HEK293 (cell line): ENCODE measurements around the gene TUBG1.
A peak's percentile ranks its signal among the peaks of the same experiment; 100 is the strongest.

Experiments
- CTCF ChIA-PET: fragments of 350-600 bp; formaldehyde crosslinking; extraction: SDS; loops from one replicate; lab custom pipeline; 2021; ENCODE audit warnings: antibody characterized with exemption; lab: Yijun Ruan, JAX
- POLR2A ChIA-PET: fragments of 300-600 bp; formaldehyde crosslinking; extraction: SDS; loops from one replicate; lab custom pipeline; 2020; ENCODE audit warnings: antibody characterized with exemption, inconsistent platforms; lab: Yijun Ruan, JAX
- H3K27ac ChIP-seq: fragments of 200-500 bp; sonication (Bioruptor generic); 2 replicates; pipeline ENCODE4 v1.5.1; 2014; ENCODE audit warnings: low read depth, low read length, control low read depth, inconsistent platforms; ENCODE audit errors: extremely low read depth
- H3K36me3 ChIP-seq, 2 experiments: fragments of 200-500 bp in 1 of 2; sonication (Bioruptor generic) in 1 of 2; 1 replicate in 1 of 2; 2 replicates in 1 of 2; pipeline ENCODE4 v1.5.1; 2014 to 2017; ENCODE audit warnings: inconsistent platforms in 2 of 2, low read length in 2 of 2; ENCODE audit not compliant: control insufficient read depth in 2 of 2, insufficient read depth in 1 of 2
- H3K4me1 ChIP-seq: fragments of 200-500 bp; sonication (Bioruptor generic); 2 replicates; pipeline ENCODE4 v1.5.1; 2014; ENCODE audit warnings: mild to moderate bottlenecking, low read length, inconsistent platforms; ENCODE audit not compliant: control insufficient read depth, insufficient read depth
- H3K4me3 ChIP-seq: 2 replicates; pipeline ENCODE4 v1.5.1; 2011; ENCODE audit warnings: low read depth, mild to moderate bottlenecking, control low read depth, low read length, moderate library complexity
- H3K9me3 ChIP-seq: fragments of 200-500 bp; sonication (Bioruptor generic); 2 replicates; pipeline ENCODE4 v1.5.1; 2014; ENCODE audit warnings: low read depth, low read length, inconsistent platforms; ENCODE audit not compliant: control insufficient read depth, insufficient read depth
- BCL11A ChIP-seq: fragments of 450-650 bp; formaldehyde crosslinking; IDR thresholded peaks from 2 replicates; pipeline ENCODE4 v1.5.1; 2016; ENCODE audit warnings: low read depth, missing biosample characterization, missing genetic modification characterization
- GLI2 ChIP-seq: fragments of 450-650 bp; formaldehyde crosslinking; IDR thresholded peaks from 2 replicates; pipeline ENCODE4; 2017; ENCODE audit warnings: missing biosample characterization, missing genetic modification characterization, low read depth, borderline replicate concordance
- GLIS1 ChIP-seq: fragments of 450-650 bp; formaldehyde crosslinking; IDR thresholded peaks from 2 replicates; pipeline ENCODE4 v1.5.1; 2016; ENCODE audit warnings: missing biosample characterization, missing genetic modification characterization
- KLF16 ChIP-seq: fragments of 450-650 bp; formaldehyde crosslinking; IDR thresholded peaks from 2 replicates; pipeline ENCODE4 v1.5.1; 2017; ENCODE audit warnings: missing biosample characterization, missing genetic modification characterization
- KLF8 ChIP-seq: fragments of 450-650 bp; formaldehyde crosslinking; IDR thresholded peaks from 2 replicates; pipeline ENCODE4 v1.5.1; 2016; ENCODE audit warnings: missing biosample characterization, missing genetic modification characterization
- KLF9 ChIP-seq: fragments of 450-650 bp; formaldehyde crosslinking; IDR thresholded peaks from 2 replicates; pipeline ENCODE4 v1.5.1; 2016; ENCODE audit warnings: missing biosample characterization, missing genetic modification characterization, low read depth
- MEIS1 ChIP-seq: sonication (generic); formaldehyde crosslinking; IDR thresholded peaks from 2 replicates; pipeline ENCODE4 v1.8.1; 2022; ENCODE audit warnings: missing genetic modification reagents, mild to moderate bottlenecking, borderline replicate concordance
- RBAK ChIP-seq: fragments of 450-650 bp; formaldehyde crosslinking; IDR thresholded peaks from 2 replicates; pipeline ENCODE4 v1.5.1; 2016; ENCODE audit warnings: missing biosample characterization, missing genetic modification characterization
- SALL2 ChIP-seq: fragments of 450-650 bp; formaldehyde crosslinking; IDR thresholded peaks from 2 replicates; pipeline ENCODE4 v1.5.0; 2017; ENCODE audit warnings: missing biosample characterization, mild to moderate bottlenecking, missing genetic modification characterization, borderline replicate concordance
- SP2 ChIP-seq: fragments of 450-650 bp; formaldehyde crosslinking; IDR thresholded peaks from 2 replicates; pipeline ENCODE4 v1.5.1; 2016; ENCODE audit warnings: missing biosample characterization, missing genetic modification characterization
- ZBTB21 ChIP-seq: fragments of 450-650 bp; formaldehyde crosslinking; IDR thresholded peaks from 2 replicates; pipeline ENCODE4 v1.5.1; 2017; ENCODE audit warnings: missing biosample characterization, missing genetic modification characterization
- ZBTB7A ChIP-seq: fragments of 450-650 bp; formaldehyde crosslinking; IDR thresholded peaks from 2 replicates; pipeline ENCODE4 v1.5.1; 2016; ENCODE audit warnings: low read depth, missing biosample characterization, missing genetic modification characterization
- ZNF175 ChIP-seq: fragments of 450-650 bp; formaldehyde crosslinking; IDR thresholded peaks from 2 replicates; pipeline ENCODE4 v1.5.1; 2016; ENCODE audit warnings: missing biosample characterization, missing genetic modification characterization
- ZNF311 ChIP-seq: fragments of 450-650 bp; formaldehyde crosslinking; IDR thresholded peaks from 2 replicates; pipeline ENCODE4 v1.5.1; 2017; ENCODE audit warnings: missing biosample characterization, missing genetic modification characterization, borderline replicate concordance
- ZNF335 ChIP-seq: fragments of 450-650 bp; formaldehyde crosslinking; conservative IDR thresholded peaks from 2 replicates; pipeline ENCODE4 v1.5.1; 2016; ENCODE audit warnings: missing biosample characterization, missing genetic modification characterization
- ZNF341 ChIP-seq: fragments of 450-650 bp; formaldehyde crosslinking; IDR thresholded peaks from 2 replicates; pipeline ENCODE4; 2016; ENCODE audit warnings: low read depth, missing biosample characterization, missing genetic modification characterization
- ZNF48 ChIP-seq: fragments of 450-650 bp; formaldehyde crosslinking; IDR thresholded peaks from 2 replicates; pipeline ENCODE4 v1.5.1; 2016; ENCODE audit warnings: missing biosample characterization, missing genetic modification characterization
- ZNF530 ChIP-seq: fragments of 450-650 bp; formaldehyde crosslinking; IDR thresholded peaks from 2 replicates; pipeline ENCODE4 v1.5.1; 2016; ENCODE audit warnings: low read depth, missing biosample characterization, missing genetic modification characterization
- ZNF561 ChIP-seq: fragments of 450-650 bp; IDR thresholded peaks from 2 replicates; pipeline ENCODE4 v1.5.1; 2018; ENCODE audit warnings: missing biosample characterization, missing genetic modification characterization, borderline replicate concordance
- ZNF600 ChIP-seq: fragments of 450-650 bp; formaldehyde crosslinking; IDR thresholded peaks from 2 replicates; pipeline ENCODE4 v1.5.1; 2016; ENCODE audit warnings: missing biosample characterization, missing genetic modification characterization
- ZNF660 ChIP-seq: fragments of 450-650 bp; IDR thresholded peaks from 2 replicates; pipeline ENCODE4 v1.5.1; 2018; ENCODE audit warnings: missing biosample characterization, mild to moderate bottlenecking, missing genetic modification characterization
- ZNF701 ChIP-seq: fragments of 450-650 bp; formaldehyde crosslinking; IDR thresholded peaks from 2 replicates; pipeline ENCODE4 v1.5.1; 2016; ENCODE audit warnings: missing biosample characterization, missing genetic modification characterization
- ZNF747 ChIP-seq: fragments of 450-650 bp; formaldehyde crosslinking; IDR thresholded peaks from 2 replicates; pipeline ENCODE4 v1.5.1; 2016; ENCODE audit warnings: missing biosample characterization, missing genetic modification characterization
- ZNF76 ChIP-seq: fragments of 450-650 bp; formaldehyde crosslinking; IDR thresholded peaks from 2 replicates; pipeline ENCODE4; 2016; ENCODE audit warnings: low read depth, missing biosample characterization, missing genetic modification characterization, borderline replicate concordance
- TF ChIP-seq, protein P1 (sequence below): fragments of 450-650 bp; formaldehyde crosslinking; IDR thresholded peaks from 2 replicates; pipeline ENCODE4 v1.5.1; 2016; ENCODE audit warnings: missing biosample characterization, missing genetic modification characterization
- TF ChIP-seq, protein P2 (sequence below): fragments of 450-650 bp; formaldehyde crosslinking; IDR thresholded peaks from 2 replicates; pipeline ENCODE4 v1.5.1; 2016; ENCODE audit warnings: missing biosample characterization, missing genetic modification characterization
- TF ChIP-seq, protein P3 (sequence below): fragments of 450-650 bp; formaldehyde crosslinking; optimal IDR thresholded peaks from 2 replicates; pipeline ENCODE3; 2016; ENCODE audit warnings: missing biosample characterization, mild to moderate bottlenecking, missing genetic modification characterization
- TF ChIP-seq, protein P4 (sequence below): fragments of 450-650 bp; formaldehyde crosslinking; IDR thresholded peaks from 2 replicates; pipeline ENCODE4 v1.5.1; 2016; ENCODE audit warnings: missing biosample characterization, missing genetic modification characterization
- TF ChIP-seq, protein P5 (sequence below): fragments of 450-650 bp; formaldehyde crosslinking; IDR thresholded peaks from 2 replicates; pipeline ENCODE4 v1.5.1; 2017; ENCODE audit warnings: missing biosample characterization, missing genetic modification characterization

Gene TUBG1

DNA sequence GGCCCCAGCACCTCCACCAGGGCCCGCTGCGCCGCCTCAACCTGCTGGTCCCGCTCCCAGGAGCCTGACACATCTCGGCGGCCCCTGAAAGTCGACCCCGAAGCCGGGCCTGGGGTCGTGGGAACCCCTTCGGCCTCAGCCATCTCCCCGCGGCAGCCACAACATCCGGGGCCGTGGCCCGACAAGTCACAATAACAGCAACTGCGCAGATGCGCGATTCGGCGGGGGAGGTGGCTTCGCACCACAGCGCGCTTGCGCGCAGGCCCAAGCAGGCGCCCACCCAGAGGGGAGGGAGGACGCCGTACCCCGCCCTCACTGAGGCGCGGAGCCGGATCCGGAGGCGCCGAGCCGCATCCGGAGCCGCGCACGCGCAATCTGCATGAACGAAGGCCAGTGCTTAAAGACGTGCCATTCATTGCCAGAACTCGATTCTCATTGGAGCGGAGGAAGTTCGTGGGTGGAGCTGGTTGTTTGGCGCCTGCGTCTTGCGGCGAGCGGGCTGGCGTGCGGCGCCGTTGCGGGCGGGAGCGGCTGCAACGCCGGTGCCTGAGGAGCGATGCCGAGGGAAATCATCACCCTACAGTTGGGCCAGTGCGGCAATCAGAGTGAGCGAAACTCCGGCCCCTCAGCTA, at the start of gene TUBG1, which contains the start of gene RETREG3:
Gene TUBG1, plus strand, starts transcription at position 502 of the 632 bp plus-strand sequence. Its CDS starts 55 bp downstream, at position 557.
Gene RETREG3, minus strand, starts transcription at position 193 of the 632 bp plus-strand sequence. Its CDS starts 50 bp downstream, at position 143.
- ChIA-PET CTCF (interaction anchor here (0.6 to 2.5 kb wide), 5 partner anchors 13 to 226 kb away, joined by 3 to 12 read pairs (median 3); partner anchors contain the start of gene PSMC3IP), POLR2A (interaction anchor here (0.5 to 3.0 kb wide), 40 partner anchors 9 to 389 kb away, joined by 3 to 56 read pairs (median 5); partner anchors contain the start of genes BECN1, CCR10, NAGLU and PLEKHH3)
- peak within 1 kb of the TSS; percentile 78 for H3K27ac ChIP-seq
- TF ChIP-seq KLF16 (tag by site-specific recombination) (0 out of 2 replicates have a peak, but pooled peaks have one; percentile 25), RBAK (no peak), ZNF335 (tag by site-specific recombination) (peak; percentile 65), GLIS1 (tag by site-specific recombination) (peak; percentile 47), ZNF311 (tag by site-specific recombination) (no peak), ZNF48 (tag by site-specific recombination) (no peak), ZNF747 (no peak), KLF9 (tag by site-specific recombination) (peak; percentile 62), SP2 (tag by site-specific recombination) (peak; percentile 99), ZNF175 (tag by site-specific recombination) (no peak), ZNF341 (tag by site-specific recombination) (peak; percentile 68), ZNF561 (tag by site-specific recombination) (peak; percentile 92), GLI2 (tag by site-specific recombination) (no peak), ZNF701 (tag by site-specific recombination) (no peak), ZNF76 (tag by site-specific recombination) (0 out of 2 replicates have a peak, but pooled peaks have one; percentile 35), ZBTB21 (tag by site-specific recombination) (no peak), ZNF600 (tag by site-specific recombination) (peak; percentile 17), MEIS1 (CRISPR knock-in tag) (no peak), ZNF530 (no peak), BCL11A (tag by site-specific recombination) (no peak), SALL2 (tag by site-specific recombination) (no peak), ZBTB7A (tag by site-specific recombination) (peak; percentile 83), KLF8 (tag by site-specific recombination) (peak; percentile 32; the same call in 1 of the 2 replicates), ZNF660 (tag by site-specific recombination) (no peak)
- TF ChIP-seq, protein P1, sequence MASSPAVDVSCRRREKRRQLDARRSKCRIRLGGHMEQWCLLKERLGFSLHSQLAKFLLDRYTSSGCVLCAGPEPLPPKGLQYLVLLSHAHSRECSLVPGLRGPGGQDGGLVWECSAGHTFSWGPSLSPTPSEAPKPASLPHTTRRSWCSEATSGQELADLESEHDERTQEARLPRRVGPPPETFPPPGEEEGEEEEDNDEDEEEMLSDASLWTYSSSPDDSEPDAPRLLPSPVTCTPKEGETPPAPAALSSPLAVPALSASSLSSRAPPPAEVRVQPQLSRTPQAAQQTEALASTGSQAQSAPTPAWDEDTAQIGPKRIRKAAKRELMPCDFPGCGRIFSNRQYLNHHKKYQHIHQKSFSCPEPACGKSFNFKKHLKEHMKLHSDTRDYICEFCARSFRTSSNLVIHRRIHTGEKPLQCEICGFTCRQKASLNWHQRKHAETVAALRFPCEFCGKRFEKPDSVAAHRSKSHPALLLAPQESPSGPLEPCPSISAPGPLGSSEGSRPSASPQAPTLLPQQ = no peak
- TF ChIP-seq, protein P2, sequence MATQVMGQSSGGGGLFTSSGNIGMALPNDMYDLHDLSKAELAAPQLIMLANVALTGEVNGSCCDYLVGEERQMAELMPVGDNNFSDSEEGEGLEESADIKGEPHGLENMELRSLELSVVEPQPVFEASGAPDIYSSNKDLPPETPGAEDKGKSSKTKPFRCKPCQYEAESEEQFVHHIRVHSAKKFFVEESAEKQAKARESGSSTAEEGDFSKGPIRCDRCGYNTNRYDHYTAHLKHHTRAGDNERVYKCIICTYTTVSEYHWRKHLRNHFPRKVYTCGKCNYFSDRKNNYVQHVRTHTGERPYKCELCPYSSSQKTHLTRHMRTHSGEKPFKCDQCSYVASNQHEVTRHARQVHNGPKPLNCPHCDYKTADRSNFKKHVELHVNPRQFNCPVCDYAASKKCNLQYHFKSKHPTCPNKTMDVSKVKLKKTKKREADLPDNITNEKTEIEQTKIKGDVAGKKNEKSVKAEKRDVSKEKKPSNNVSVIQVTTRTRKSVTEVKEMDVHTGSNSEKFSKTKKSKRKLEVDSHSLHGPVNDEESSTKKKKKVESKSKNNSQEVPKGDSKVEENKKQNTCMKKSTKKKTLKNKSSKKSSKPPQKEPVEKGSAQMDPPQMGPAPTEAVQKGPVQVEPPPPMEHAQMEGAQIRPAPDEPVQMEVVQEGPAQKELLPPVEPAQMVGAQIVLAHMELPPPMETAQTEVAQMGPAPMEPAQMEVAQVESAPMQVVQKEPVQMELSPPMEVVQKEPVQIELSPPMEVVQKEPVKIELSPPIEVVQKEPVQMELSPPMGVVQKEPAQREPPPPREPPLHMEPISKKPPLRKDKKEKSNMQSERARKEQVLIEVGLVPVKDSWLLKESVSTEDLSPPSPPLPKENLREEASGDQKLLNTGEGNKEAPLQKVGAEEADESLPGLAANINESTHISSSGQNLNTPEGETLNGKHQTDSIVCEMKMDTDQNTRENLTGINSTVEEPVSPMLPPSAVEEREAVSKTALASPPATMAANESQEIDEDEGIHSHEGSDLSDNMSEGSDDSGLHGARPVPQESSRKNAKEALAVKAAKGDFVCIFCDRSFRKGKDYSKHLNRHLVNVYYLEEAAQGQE (tag by site-specific recombination) = no peak
- TF ChIP-seq, protein P3, sequence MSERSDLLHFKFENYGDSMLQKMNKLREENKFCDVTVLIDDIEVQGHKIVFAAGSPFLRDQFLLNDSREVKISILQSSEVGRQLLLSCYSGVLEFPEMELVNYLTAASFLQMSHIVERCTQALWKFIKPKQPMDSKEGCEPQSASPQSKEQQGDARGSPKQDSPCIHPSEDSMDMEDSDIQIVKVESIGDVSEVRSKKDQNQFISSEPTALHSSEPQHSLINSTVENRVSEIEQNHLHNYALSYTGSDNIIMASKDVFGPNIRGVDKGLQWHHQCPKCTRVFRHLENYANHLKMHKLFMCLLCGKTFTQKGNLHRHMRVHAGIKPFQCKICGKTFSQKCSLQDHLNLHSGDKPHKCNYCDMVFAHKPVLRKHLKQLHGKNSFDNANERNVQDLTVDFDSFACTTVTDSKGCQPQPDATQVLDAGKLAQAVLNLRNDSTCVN (tag by site-specific recombination) = peak; percentile 99
- TF ChIP-seq, protein P4, sequence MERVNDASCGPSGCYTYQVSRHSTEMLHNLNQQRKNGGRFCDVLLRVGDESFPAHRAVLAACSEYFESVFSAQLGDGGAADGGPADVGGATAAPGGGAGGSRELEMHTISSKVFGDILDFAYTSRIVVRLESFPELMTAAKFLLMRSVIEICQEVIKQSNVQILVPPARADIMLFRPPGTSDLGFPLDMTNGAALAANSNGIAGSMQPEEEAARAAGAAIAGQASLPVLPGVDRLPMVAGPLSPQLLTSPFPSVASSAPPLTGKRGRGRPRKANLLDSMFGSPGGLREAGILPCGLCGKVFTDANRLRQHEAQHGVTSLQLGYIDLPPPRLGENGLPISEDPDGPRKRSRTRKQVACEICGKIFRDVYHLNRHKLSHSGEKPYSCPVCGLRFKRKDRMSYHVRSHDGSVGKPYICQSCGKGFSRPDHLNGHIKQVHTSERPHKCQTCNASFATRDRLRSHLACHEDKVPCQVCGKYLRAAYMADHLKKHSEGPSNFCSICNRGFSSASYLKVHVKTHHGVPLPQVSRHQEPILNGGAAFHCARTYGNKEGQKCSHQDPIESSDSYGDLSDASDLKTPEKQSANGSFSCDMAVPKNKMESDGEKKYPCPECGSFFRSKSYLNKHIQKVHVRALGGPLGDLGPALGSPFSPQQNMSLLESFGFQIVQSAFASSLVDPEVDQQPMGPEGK (tag by site-specific recombination) = peak; percentile 90
- TF ChIP-seq, protein P5, sequence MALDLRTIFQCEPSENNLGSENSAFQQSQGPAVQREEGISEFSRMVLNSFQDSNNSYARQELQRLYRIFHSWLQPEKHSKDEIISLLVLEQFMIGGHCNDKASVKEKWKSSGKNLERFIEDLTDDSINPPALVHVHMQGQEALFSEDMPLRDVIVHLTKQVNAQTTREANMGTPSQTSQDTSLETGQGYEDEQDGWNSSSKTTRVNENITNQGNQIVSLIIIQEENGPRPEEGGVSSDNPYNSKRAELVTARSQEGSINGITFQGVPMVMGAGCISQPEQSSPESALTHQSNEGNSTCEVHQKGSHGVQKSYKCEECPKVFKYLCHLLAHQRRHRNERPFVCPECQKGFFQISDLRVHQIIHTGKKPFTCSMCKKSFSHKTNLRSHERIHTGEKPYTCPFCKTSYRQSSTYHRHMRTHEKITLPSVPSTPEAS = no peak

More for the DNA sequence above, at the start of gene TUBG1, which contains the start of gene RETREG3:
- Histone ChIP-seq H3K36me3 (peaks cover 17 to 31% of the 10 kb centered on the region in 2 experiments), H3K4me3 (peak within 1 kb of the TSS; percentile 76), H3K4me1 (peaks cover 14% of the 10 kb centered on the region), H3K9me3 (no peaks in the 10 kb centered on the region)
